ENCODE measurements around the gene LIMCH1.
"Not testable (repeated sequence)": the region's sequence is repeated elsewhere in the genome, so short reads cannot be mapped to it uniquely, and the experiment has no call there.

LIMCH1 gene

DNA sequence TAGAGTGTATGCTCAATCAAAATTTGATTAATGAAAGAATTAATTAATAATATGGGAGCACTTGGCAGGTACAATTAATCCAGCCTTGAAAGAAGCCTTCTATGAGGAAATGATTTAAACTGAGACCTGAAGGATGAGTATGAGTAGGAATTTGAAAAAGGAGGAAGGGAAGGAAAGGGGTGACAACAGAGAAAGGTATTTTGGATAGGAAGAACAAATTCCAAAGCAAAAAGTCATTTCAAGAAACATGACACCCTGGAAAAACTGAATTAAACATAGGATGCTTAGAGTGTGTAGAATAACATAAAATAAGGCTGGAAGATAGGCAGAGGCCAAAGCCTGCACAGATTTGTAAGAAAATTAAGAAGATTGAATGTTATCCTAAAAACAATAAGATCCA lies 180.9 kb downstream of the LIMCH1 start:
- Histone ChIP-seq H3K4me2 (ENCODE audit: low read length) (no peak overlapping the region), H3K4me3 (ENCODE audit: low read length) (no peak overlapping the region), H3K4me1 (ENCODE audit: control insufficient read depth, insufficient read depth, low read length) (peaks cover 6% of the 10 kb centered on the region), H3K36me3 (ENCODE audit: insufficient read depth, low read length) (no peaks in the 10 kb centered on the region), H3K27me3 (ENCODE audit: control insufficient read depth, insufficient read depth, low read length) (no peaks in the 10 kb centered on the region), H3K9ac (ENCODE audit: low read depth, low read length) (no peak overlapping the region), H3K9me3 (replicated peaks; ENCODE audit: low read length) (no peaks in the 10 kb centered on the region)

DNA sequence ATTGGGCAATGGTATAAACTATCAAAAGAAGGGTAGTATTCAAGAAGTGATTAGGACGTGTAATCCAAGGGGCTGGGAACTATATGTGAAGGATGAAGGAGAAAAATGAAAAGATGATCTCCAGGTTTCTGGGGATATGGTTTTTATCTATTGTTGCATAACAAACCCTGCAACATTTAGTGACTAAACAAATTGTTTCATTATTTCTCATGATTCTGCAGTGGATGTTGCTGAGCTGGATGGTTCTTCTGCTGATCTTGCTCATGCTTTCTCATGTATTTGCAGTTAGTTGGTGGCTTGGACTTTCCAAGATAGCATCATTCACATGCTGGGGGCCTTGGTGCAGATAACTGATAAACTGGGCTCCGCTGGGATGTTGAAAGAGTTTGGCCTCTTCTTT lies 181.5 kb downstream of the LIMCH1 start:
- Histone ChIP-seq H3K36me3 (ENCODE audit: insufficient read depth, low read length) (no peaks in the 10 kb centered on the region), H3K9ac (ENCODE audit: low read depth, low read length) (no peak overlapping the region), H3K4me3 (ENCODE audit: low read length) (no peak overlapping the region), H3K4me1 (ENCODE audit: control insufficient read depth, insufficient read depth, low read length) (peaks cover 6% of the 10 kb centered on the region), H3K27me3 (ENCODE audit: control insufficient read depth, insufficient read depth, low read length) (no peaks in the 10 kb centered on the region), H3K9me3 (replicated peaks; ENCODE audit: low read length) (no peaks in the 10 kb centered on the region), H3K4me2 (ENCODE audit: low read length) (no peak overlapping the region)

DNA sequence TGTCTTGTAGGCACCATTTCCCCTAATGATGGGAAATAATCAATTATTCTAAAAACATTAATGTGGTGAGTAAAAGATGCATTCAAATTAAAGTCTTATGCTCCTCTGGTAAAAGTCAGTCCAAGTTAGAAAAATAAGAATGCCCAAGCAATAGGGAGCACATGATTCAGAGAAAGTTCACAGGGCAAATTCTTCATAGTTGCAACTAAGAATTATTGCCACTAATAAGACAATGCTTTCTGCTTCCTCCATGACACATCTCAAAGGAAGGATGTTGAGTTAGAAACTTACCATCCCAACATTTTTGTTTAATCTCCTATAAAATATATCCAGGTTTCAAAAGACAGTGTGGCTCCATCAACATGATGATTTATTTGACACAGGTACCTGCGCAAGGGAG lies 184.2 kb downstream of the LIMCH1 start:
- no peak overlapping the region for H3K4me3 ChIP-seq (ENCODE audit: low read length)
- H3K9ac ChIP-seq (ENCODE audit: low read depth, low read length) = no peak overlapping the region
- no peak overlapping the region for H3K4me2 ChIP-seq (ENCODE audit: low read length)
- no peaks in the 10 kb centered on the region for H3K36me3 ChIP-seq (ENCODE audit: insufficient read depth, low read length)
- H3K9me3 ChIP-seq (replicated peaks; ENCODE audit: low read length) = no peaks in the 10 kb centered on the region
- H3K4me1 ChIP-seq (ENCODE audit: control insufficient read depth, insufficient read depth, low read length) = peaks cover 6% of the 10 kb centered on the region
- H3K27me3 ChIP-seq (ENCODE audit: control insufficient read depth, insufficient read depth, low read length) = peaks cover 6% of the 10 kb centered on the region

DNA sequence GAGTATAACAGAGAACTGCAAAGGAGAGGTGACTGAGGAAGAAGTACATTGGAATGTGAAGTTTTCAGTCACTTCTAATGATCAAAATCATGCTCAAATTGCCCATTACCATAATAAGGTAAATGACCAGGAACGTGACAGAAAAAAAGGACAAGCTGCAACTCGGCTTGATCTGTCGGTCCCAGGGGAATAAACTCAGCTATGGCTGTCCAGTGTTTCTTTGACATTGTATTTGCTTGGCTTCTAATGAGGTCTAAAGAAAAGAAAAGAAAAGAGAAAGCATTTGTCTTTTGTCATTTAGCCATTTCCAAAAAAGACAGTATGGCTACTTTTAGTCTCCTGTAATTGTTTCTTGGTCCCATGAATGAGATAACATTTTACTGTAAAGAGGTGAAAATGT lies 185.3 kb downstream of the LIMCH1 start:
- Histone ChIP-seq H3K4me2 (ENCODE audit: low read length) (no peak overlapping the region), H3K4me1 (ENCODE audit: control insufficient read depth, insufficient read depth, low read length) (peaks cover 6% of the 10 kb centered on the region), H3K4me3 (ENCODE audit: low read length) (no peak overlapping the region), H3K9ac (ENCODE audit: low read depth, low read length) (no peak overlapping the region), H3K27me3 (ENCODE audit: control insufficient read depth, insufficient read depth, low read length) (peaks cover 13% of the 10 kb centered on the region), H3K9me3 (replicated peaks; ENCODE audit: low read length) (no peaks in the 10 kb centered on the region), H3K36me3 (ENCODE audit: insufficient read depth, low read length) (no peaks in the 10 kb centered on the region)

DNA sequence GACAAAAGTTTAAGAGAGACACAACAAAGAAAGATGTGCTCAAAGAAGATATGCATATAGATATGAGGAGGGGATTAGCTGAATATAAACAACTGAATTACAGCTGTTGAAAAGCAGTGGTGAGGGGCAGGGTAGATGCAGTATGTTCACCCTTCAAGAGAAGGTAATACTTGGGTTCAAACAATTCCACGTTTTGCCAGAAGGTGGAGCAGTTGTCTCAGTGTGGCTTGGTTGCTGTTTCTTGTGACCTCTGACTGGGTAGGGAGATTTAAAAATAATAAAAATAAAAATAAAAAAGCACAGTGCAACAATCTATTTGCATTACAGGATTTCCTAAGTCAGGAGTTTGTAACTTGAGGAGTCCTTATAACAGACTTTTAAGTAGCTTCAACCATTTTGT lies 187.3 kb downstream of the LIMCH1 start:
- Histone ChIP-seq H3K9ac (ENCODE audit: low read depth, low read length) (no peak overlapping the region), H3K4me1 (ENCODE audit: control insufficient read depth, insufficient read depth, low read length) (no peaks in the 10 kb centered on the region), H3K4me2 (ENCODE audit: low read length) (no peak overlapping the region), H3K27me3 (ENCODE audit: control insufficient read depth, insufficient read depth, low read length) (peaks cover 32% of the 10 kb centered on the region), H3K9me3 (replicated peaks; ENCODE audit: low read length) (no peaks in the 10 kb centered on the region), H3K36me3 (ENCODE audit: insufficient read depth, low read length) (no peaks in the 10 kb centered on the region), H3K4me3 (ENCODE audit: low read length) (no peak overlapping the region)

DNA sequence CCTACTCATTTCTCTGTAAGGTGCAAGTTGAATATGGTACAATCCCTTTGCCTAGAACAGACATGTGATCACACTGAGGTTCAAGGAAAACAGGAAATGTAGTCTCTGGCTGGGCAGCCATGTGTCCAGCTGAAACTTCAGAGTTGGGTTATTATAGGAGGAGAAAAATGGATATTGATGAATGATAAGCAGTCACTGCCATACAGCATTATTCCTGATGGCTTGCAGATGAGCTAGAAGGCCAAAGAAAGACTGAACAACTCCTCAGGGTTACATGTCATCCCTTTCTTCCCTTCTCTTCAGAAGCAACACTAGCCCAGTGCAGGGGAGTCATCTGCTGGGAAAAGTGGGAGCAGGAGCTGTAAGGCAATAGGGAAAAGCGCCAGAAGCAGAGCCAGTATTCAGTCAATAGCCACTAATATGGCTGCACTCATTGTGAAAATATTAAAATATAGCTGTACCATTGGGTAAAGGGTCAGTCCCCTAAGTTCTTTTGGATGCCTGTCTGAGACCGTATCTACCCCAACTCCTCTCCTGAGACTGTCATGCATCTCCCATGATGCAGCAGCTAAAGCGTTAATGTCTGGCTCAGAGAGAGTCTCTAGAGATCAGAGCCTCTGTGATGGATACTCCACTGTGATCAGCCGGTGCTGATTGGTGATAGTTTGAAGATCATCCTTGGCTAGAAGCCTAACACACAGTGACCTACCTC lies 190.1 kb downstream of the LIMCH1 start:
- H3K36me3 ChIP-seq (ENCODE audit: insufficient read depth, low read length) = no peaks in the 10 kb centered on the region
- no peak overlapping the region for H3K4me3 ChIP-seq (ENCODE audit: low read length)
- H3K4me2 ChIP-seq (ENCODE audit: low read length) = no peak overlapping the region
- no peak overlapping the region for H3K9ac ChIP-seq (ENCODE audit: low read depth, low read length)
- H3K4me1 ChIP-seq (ENCODE audit: control insufficient read depth, insufficient read depth, low read length) = no peaks in the 10 kb centered on the region
- no peaks in the 10 kb centered on the region for H3K9me3 ChIP-seq (replicated peaks; ENCODE audit: low read length)
- H3K27me3 ChIP-seq (ENCODE audit: control insufficient read depth, insufficient read depth, low read length) = peaks cover 57% of the 10 kb centered on the region

DNA sequence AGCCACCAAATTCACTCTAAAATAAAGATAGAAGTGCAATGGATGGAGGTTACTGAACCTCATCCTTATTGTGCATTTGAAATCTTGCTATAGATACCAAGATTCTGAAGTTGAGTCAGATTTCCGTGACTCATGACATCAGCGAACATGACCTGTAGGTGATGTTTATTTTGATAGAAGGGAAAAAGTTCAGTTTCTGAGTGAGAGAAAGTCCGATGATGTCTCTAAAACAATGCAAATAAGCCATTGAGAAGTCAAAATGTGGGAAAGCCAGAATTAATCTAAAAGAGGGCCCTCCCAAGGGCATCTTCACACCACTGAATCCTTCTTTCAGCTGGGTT lies 190.6 kb downstream of the LIMCH1 start:
- no peaks in the 10 kb centered on the region for H3K4me1 ChIP-seq (ENCODE audit: control insufficient read depth, insufficient read depth, low read length)
- no peaks in the 10 kb centered on the region for H3K9me3 ChIP-seq (replicated peaks; ENCODE audit: low read length)
- H3K4me3 ChIP-seq (ENCODE audit: low read length) = no peak overlapping the region
- H3K4me2 ChIP-seq (ENCODE audit: low read length) = no peak overlapping the region
- no peaks in the 10 kb centered on the region for H3K36me3 ChIP-seq (ENCODE audit: insufficient read depth, low read length)
- no peak overlapping the region for H3K9ac ChIP-seq (ENCODE audit: low read depth, low read length)
- peaks cover 62% of the 10 kb centered on the region for H3K27me3 ChIP-seq (ENCODE audit: control insufficient read depth, insufficient read depth, low read length)

DNA sequence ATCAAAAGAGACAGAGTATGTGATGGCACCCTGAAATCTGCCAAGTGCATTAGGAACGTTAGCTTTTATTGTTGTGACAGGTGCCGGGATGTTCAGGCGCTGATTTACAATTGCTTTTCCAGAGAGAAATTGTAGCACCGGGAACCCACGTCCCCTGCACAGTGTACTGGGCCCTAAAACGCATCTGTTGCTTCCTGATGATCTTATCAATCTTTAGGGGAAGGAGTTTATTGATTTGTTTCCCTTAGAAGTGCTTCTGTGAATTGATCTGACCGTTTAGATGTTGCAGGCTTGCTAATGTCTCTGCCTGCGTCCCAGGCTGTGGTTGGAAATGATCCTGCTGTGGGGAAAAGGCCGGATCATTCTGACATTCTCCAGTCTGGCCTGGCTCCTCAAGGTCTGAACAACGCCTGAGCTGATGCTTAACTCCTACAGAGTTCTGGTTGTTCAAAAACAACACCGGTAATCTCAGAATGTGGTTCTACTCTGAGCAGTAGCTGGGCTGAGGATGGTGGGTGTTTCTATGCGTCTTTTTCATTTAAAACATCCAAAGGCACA lies 193.7 kb downstream of the LIMCH1 start:
- no peaks in the 10 kb centered on the region for H3K9me3 ChIP-seq (replicated peaks; ENCODE audit: low read length)
- peaks cover 65% of the 10 kb centered on the region for H3K27me3 ChIP-seq (ENCODE audit: control insufficient read depth, insufficient read depth, low read length)
- H3K4me1 ChIP-seq (ENCODE audit: control insufficient read depth, insufficient read depth, low read length) = no peaks in the 10 kb centered on the region
- H3K9ac ChIP-seq (ENCODE audit: low read depth, low read length) = no peak overlapping the region
- H3K4me2 ChIP-seq (ENCODE audit: low read length) = no peak overlapping the region
- H3K36me3 ChIP-seq (ENCODE audit: insufficient read depth, low read length) = no peaks in the 10 kb centered on the region
- H3K4me3 ChIP-seq (ENCODE audit: low read length) = no peak overlapping the region

DNA sequence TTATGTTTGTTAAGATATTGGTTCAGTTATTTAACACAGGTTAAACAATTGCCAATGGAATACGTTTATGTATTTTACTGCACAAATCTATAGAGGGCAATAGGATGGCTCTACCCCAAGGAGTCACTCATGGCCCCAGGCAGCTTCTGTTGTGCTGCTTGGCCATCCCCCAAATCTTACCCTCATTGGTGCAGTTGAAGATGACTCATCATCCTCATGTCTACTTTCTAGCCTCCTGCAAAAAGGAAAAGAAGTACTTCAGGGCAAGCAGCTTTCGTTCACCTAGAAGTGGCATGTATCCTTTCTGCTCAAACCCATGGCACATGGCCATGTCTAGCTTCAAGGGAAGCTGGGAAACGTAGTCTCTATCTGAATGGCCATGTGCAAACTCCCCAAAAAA lies 196.4 kb downstream of the LIMCH1 start:
- H3K9ac ChIP-seq (ENCODE audit: low read depth, low read length) = no peak overlapping the region
- no peaks in the 10 kb centered on the region for H3K36me3 ChIP-seq (ENCODE audit: insufficient read depth, low read length)
- no peaks in the 10 kb centered on the region for H3K4me1 ChIP-seq (ENCODE audit: control insufficient read depth, insufficient read depth, low read length)
- H3K4me3 ChIP-seq (ENCODE audit: low read length) = no peak overlapping the region
- H3K4me2 ChIP-seq (ENCODE audit: low read length) = no peak overlapping the region
- H3K9me3 ChIP-seq (replicated peaks; ENCODE audit: low read length) = no peaks in the 10 kb centered on the region
- peaks cover 59% of the 10 kb centered on the region for H3K27me3 ChIP-seq (ENCODE audit: control insufficient read depth, insufficient read depth, low read length)

DNA sequence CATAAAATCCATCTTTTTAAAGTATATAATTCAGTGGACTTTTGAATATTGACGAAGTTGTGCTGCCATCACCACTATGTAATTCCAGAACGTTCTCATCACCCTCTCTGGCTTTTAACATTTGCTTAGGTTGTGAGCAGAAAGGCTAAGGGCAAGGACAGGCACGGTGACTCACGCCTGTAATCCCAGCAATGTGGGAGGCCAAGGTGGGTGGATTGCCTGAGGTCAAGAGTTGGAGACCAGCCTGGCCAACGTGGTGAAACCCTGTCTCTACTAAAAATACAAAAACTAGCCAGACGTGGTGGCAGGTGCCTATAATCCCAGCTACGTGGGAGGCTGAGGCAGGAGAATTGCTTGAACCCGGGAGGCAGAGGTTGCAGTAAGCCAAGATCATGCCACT lies 199.5 kb downstream of the LIMCH1 start:
- not testable (repeated sequence) for H3K4me3 ChIP-seq (ENCODE audit: low read length); H3K36me3 ChIP-seq (ENCODE audit: insufficient read depth, low read length); H3K4me2 ChIP-seq (ENCODE audit: low read length); H3K9me3 ChIP-seq (replicated peaks; ENCODE audit: low read length); H3K9ac ChIP-seq (ENCODE audit: low read depth, low read length); H3K4me1 ChIP-seq (ENCODE audit: control insufficient read depth, insufficient read depth, low read length)
- H3K27me3 ChIP-seq (ENCODE audit: control insufficient read depth, insufficient read depth, low read length) = peaks cover 56% of the 10 kb centered on the region

DNA sequence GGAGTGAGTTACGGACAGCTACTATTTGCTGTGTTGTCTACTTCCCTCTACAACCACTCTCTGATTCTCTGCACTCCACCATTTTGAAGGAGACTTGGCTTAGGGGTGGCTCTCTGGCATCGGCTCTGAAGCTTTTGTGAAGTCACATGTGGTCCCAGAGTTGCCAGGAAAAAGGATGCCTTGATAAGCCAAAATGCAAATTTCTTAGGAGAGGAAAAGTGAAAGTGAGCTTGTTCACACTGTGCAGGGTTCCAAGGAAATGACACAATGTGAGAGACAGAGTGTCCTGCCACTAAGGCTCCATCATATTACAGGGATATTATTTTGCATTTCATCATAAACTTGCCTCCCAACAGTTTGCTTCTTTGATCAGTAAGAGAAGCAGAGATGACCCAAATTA lies 203.4 kb downstream of the LIMCH1 start:
- Histone ChIP-seq H3K4me3 (ENCODE audit: low read length) (no peak overlapping the region), H3K36me3 (ENCODE audit: insufficient read depth, low read length) (no peaks in the 10 kb centered on the region), H3K4me2 (ENCODE audit: low read length) (no peak overlapping the region), H3K27me3 (ENCODE audit: control insufficient read depth, insufficient read depth, low read length) (peaks cover 73% of the 10 kb centered on the region), H3K4me1 (ENCODE audit: control insufficient read depth, insufficient read depth, low read length) (no peaks in the 10 kb centered on the region), H3K9ac (ENCODE audit: low read depth, low read length) (no peak overlapping the region), H3K9me3 (replicated peaks; ENCODE audit: low read length) (no peaks in the 10 kb centered on the region)

DNA sequence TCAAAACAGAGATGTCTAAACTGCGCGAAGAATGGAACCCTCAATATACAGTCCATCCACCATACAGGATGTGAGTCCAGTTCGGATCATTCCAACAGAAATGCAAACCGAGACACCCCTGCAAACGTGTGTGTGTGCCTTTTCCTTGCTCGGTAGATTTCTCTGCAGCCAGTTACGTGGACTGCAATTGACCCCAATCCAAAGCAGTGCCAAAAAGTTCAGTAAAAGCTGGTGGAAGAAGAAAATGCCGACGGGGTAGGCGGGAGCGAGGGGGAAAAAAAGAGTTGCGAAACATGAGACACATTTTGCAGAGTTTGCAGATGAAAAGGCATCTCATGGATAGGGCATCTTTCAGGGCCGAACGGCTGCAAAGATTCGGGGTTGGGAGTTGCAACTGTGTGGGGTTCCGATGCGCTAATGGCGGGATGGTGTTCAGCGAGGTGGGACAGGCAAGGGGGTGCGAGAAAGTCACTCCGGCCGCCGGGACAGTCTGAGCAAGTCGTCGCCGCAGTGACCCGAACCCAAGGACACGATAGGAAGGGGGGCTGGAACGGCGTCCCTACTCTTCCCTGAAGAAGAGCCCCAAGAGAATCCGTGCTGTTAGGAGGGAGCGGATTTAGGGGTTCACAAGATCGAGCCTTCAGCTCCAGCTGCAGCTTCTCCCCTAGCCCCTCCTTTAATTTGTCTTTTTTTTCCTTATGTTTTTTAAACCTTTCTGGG lies 206.8 kb downstream of the LIMCH1 start:
- no peaks in the 10 kb centered on the region for H3K4me1 ChIP-seq (ENCODE audit: control insufficient read depth, insufficient read depth, low read length)
- H3K9me3 ChIP-seq (replicated peaks; ENCODE audit: low read length) = no peaks in the 10 kb centered on the region
- H3K36me3 ChIP-seq (ENCODE audit: insufficient read depth, low read length) = no peaks in the 10 kb centered on the region
- no peak overlapping the region for H3K4me3 ChIP-seq (ENCODE audit: low read length)
- no peak overlapping the region for H3K9ac ChIP-seq (ENCODE audit: low read depth, low read length)
- peaks cover 95% of the 10 kb centered on the region for H3K27me3 ChIP-seq (ENCODE audit: control insufficient read depth, insufficient read depth, low read length)
- H3K4me2 ChIP-seq (ENCODE audit: low read length) = no peak overlapping the region
